ENCODE results near the gene FBXW8.
"Not testable (repeated sequence)": the region's sequence is repeated elsewhere in the genome, so short reads cannot be mapped to it uniquely, and the experiment has no call there.

The FBXW8 gene

GRCh38 chr12:117050060-117050459 is 139.3 kb downstream of the FBXW8 start:
- Histone ChIP-seq H3K36me3 (ENCODE audit: insufficient read depth, low read length) (no peaks in the 10 kb centered on the region), H3K27ac (no peak overlapping the region), H3K9ac (ENCODE audit: insufficient read length) (no peak overlapping the region), H3K4me3 (no peak overlapping the region), H3K9me3 (ENCODE audit: low read depth, low read length) (no peaks in the 10 kb centered on the region)
- DNase-seq (ENCODE audit: low read depth, low spot score): no peak
- TF ChIP-seq EZH2 (IDR thresholded peaks at IDR 0.05) (no peak), FOXP2 (optimal IDR thresholded peaks at IDR 0.05; ENCODE audit: control extremely low read depth, extremely low read length, insufficient read depth) (no peak), POLR2AphosphoS5 (IDR thresholded peaks at IDR 0.05; ENCODE audit: borderline replicate concordance, low read depth, low read length) (no peak)

- Histone ChIP-seq H3K36me3 (ENCODE audit: insufficient read depth, low read length) (no peaks in the 10 kb centered on the region), H3K9ac (ENCODE audit: insufficient read length) (no peak overlapping the region), H3K9me3 (ENCODE audit: low read depth, low read length) (no peaks in the 10 kb centered on the region), H3K4me3 (no peak overlapping the region), H3K27ac (no peak overlapping the region)
- no peak for TF ChIP-seq EZH2 (IDR thresholded peaks at IDR 0.05)
- no peak for DNase-seq (ENCODE audit: low read depth, low spot score)
Measured at GRCh38 chr12:117051380-117051779, 140.6 kb downstream of the FBXW8 start.

GRCh38 chr12:117052386-117053049 is 141.8 kb downstream of the FBXW8 start:
- Histone ChIP-seq H3K9me3 (ENCODE audit: low read depth, low read length) (no peaks in the 10 kb centered on the region), H3K36me3 (ENCODE audit: insufficient read depth, low read length) (no peaks in the 10 kb centered on the region), H3K9ac (ENCODE audit: insufficient read length) (no peak overlapping the region), H3K27ac (no peak overlapping the region), H3K4me3 (no peak overlapping the region)
- no peak for DNase-seq (ENCODE audit: low read depth, low spot score)
- no peak for TF ChIP-seq FOXP2 (optimal IDR thresholded peaks at IDR 0.05; ENCODE audit: control extremely low read depth, extremely low read length, insufficient read depth)
- no peak for TF ChIP-seq POLR2AphosphoS5 (IDR thresholded peaks at IDR 0.05; ENCODE audit: borderline replicate concordance, low read depth, low read length)
- TF ChIP-seq EZH2 (IDR thresholded peaks at IDR 0.05): no peak

GRCh38 chr12:117053050-117053400 is 142.3 kb downstream of the FBXW8 start:
- TF ChIP-seq FOXP2 (optimal IDR thresholded peaks at IDR 0.05; ENCODE audit: control extremely low read depth, extremely low read length, insufficient read depth): no peak
- TF ChIP-seq EZH2 (IDR thresholded peaks at IDR 0.05): no peak
- TF ChIP-seq POLR2AphosphoS5 (IDR thresholded peaks at IDR 0.05; ENCODE audit: borderline replicate concordance, low read depth, low read length): no peak
- no peaks in the 10 kb centered on the region for H3K9me3 ChIP-seq (ENCODE audit: low read depth, low read length)
- DNase-seq (ENCODE audit: low read depth, low spot score): no peak
- H3K4me3 ChIP-seq: no peak overlapping the region
- H3K27ac ChIP-seq: no peak overlapping the region
- no peaks in the 10 kb centered on the region for H3K36me3 ChIP-seq (ENCODE audit: insufficient read depth, low read length)
- H3K9ac ChIP-seq (ENCODE audit: insufficient read length): no peak overlapping the region

GRCh38 chr12:117053597-117054201 is 142.9 kb downstream of the FBXW8 start:
- no peak overlapping the region for H3K9ac ChIP-seq (ENCODE audit: insufficient read length)
- TF ChIP-seq POLR2AphosphoS5 (IDR thresholded peaks at IDR 0.05; ENCODE audit: borderline replicate concordance, low read depth, low read length): no peak
- H3K4me3 ChIP-seq: no peak overlapping the region
- no peak for DNase-seq (ENCODE audit: low read depth, low spot score)
- H3K27ac ChIP-seq: no peak overlapping the region
- H3K36me3 ChIP-seq (ENCODE audit: insufficient read depth, low read length): no peaks in the 10 kb centered on the region
- no peaks in the 10 kb centered on the region for H3K9me3 ChIP-seq (ENCODE audit: low read depth, low read length)

GRCh38 chr12:117054279-117054678 is 143.5 kb downstream of the FBXW8 start:
- Histone ChIP-seq H3K27ac (no peak overlapping the region), H3K9me3 (ENCODE audit: low read depth, low read length) (no peaks in the 10 kb centered on the region), H3K4me3 (no peak overlapping the region), H3K9ac (ENCODE audit: insufficient read length) (no peak overlapping the region), H3K36me3 (ENCODE audit: insufficient read depth, low read length) (no peaks in the 10 kb centered on the region)
- TF ChIP-seq FOXP2 (optimal IDR thresholded peaks at IDR 0.05; ENCODE audit: control extremely low read depth, extremely low read length, insufficient read depth): no peak
- no peak for TF ChIP-seq POLR2AphosphoS5 (IDR thresholded peaks at IDR 0.05; ENCODE audit: borderline replicate concordance, low read depth, low read length)
- TF ChIP-seq EZH2 (IDR thresholded peaks at IDR 0.05): no peak
- DNase-seq (ENCODE audit: low read depth, low spot score): no peak

- H3K27ac ChIP-seq: not testable (repeated sequence)
Measured at GRCh38 chr12:117057626-117058025, 146.9 kb downstream of the FBXW8 start.

GRCh38 chr12:117058442-117059072 is 147.8 kb downstream of the FBXW8 start:
- TF ChIP-seq FOXP2 (optimal IDR thresholded peaks at IDR 0.05; ENCODE audit: control extremely low read depth, extremely low read length, insufficient read depth) (no peak), EZH2 (IDR thresholded peaks at IDR 0.05) (no peak), POLR2AphosphoS5 (IDR thresholded peaks at IDR 0.05; ENCODE audit: borderline replicate concordance, low read depth, low read length) (no peak)
- no peak overlapping the region for H3K27ac ChIP-seq
- H3K4me3 ChIP-seq: no peak overlapping the region
- DNase-seq (ENCODE audit: low read depth, low spot score): no peak
- no peaks in the 10 kb centered on the region for H3K9me3 ChIP-seq (ENCODE audit: low read depth, low read length)
- H3K9ac ChIP-seq (ENCODE audit: insufficient read length): no peak overlapping the region
- no peaks in the 10 kb centered on the region for H3K36me3 ChIP-seq (ENCODE audit: insufficient read depth, low read length)

More at GRCh38 chr12:117057626-117058025, 146.9 kb downstream of the FBXW8 start:
- not testable (repeated sequence) for H3K4me3 ChIP-seq; H3K36me3 ChIP-seq (ENCODE audit: insufficient read depth, low read length); DNase-seq (ENCODE audit: low read depth, low spot score); H3K9me3 ChIP-seq (ENCODE audit: low read depth, low read length); H3K9ac ChIP-seq (ENCODE audit: insufficient read length)

- no peak overlapping the region for H3K4me3 ChIP-seq
- H3K27ac ChIP-seq: no peak overlapping the region
- DNase-seq (ENCODE audit: low read depth, low spot score): no peak
- no peak overlapping the region for H3K9ac ChIP-seq (ENCODE audit: insufficient read length)
- TF ChIP-seq FOXP2 (optimal IDR thresholded peaks at IDR 0.05; ENCODE audit: control extremely low read depth, extremely low read length, insufficient read depth): no peak
- TF ChIP-seq POLR2AphosphoS5 (IDR thresholded peaks at IDR 0.05; ENCODE audit: borderline replicate concordance, low read depth, low read length): no peak
- no peak for TF ChIP-seq EZH2 (IDR thresholded peaks at IDR 0.05)
- H3K36me3 ChIP-seq (ENCODE audit: insufficient read depth, low read length): no peaks in the 10 kb centered on the region
- no peaks in the 10 kb centered on the region for H3K9me3 ChIP-seq (ENCODE audit: low read depth, low read length)
Measured at GRCh38 chr12:117059156-117059555, 148.4 kb downstream of the FBXW8 start.
